ENCODE results near the gene BICD2. TPM values are rescaled to one million over a fixed set of nuclear protein-coding genes. Genes with fewer than 3 reads are reported as not detected.
"Not testable (repeated sequence)": the region's sequence is repeated elsewhere in the genome, so short reads cannot be mapped to it uniquely, and the experiment has no call there.

BICD2 gene
- total RNA-seq, 4 donors from 2014 or later: 15.7 to 29.3 (median 19.7) TPM

DNA sequence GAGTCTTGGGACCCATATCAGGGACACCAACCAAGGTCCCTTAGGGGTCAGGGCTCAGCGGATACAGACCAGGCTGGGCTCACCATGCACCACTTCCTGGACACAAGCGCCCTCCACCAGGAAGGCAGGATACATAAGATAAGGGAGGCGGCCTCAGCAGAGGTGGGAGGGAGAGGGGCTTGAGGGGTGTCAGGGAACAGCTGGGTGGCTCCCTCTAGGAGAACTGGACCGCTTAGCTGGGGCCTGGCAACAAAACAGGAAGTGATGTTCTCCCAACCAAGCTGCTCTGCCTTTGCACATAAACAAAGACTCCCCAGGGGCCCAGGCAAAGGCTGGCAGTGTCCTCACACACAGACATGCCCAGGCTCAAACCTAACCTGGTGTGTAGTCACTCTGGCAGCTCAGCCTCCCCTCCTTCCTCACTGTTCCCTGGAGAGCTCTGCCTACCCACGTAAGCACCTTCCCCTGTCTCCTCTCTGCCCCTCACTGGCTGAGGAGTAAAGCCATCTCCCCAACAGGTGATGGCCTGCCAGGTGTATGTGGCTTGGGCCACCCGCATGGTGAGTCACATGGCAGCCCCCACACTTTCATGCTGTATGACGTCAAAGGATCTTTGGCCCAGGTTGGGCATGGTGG, 5.8 kb upstream of the BICD2 start:
- H3K27ac ChIP-seq: no peak overlapping the region
- in situ Hi-C loops (cut with MboI; ENCODE audit: low pct_ligation_motif_present in 1 of 4, low pct_unique_long_range_greater_than_20kb in 1 of 4, low sequenced_read_pairs in 3 of 4): no loop called here
- WGBS, 2 donors (ENCODE audit: low coverage in 1 of 2): 66% methylated on average over 7 of the region's 7 CpGs; no CpG with 5 or more reads in 1 of the 2 donors
- intact Hi-C loops (cut with DNase I; ENCODE audit: low total_unique reads): no loop called here
- H3K36me3 ChIP-seq: no peaks in the 10 kb centered on the region
- peaks cover 2% of the 10 kb centered on the region for H3K27me3 ChIP-seq
- TF ChIP-seq POLR2A (IDR thresholded peaks at IDR 0.05) (no peak), POLR2AphosphoS5 (IDR thresholded peaks at IDR 0.05) (no peak), EP300 (IDR thresholded peaks at IDR 0.05; ENCODE audit: low read depth) (no peak)
- TF ChIP-seq, protein P1, sequence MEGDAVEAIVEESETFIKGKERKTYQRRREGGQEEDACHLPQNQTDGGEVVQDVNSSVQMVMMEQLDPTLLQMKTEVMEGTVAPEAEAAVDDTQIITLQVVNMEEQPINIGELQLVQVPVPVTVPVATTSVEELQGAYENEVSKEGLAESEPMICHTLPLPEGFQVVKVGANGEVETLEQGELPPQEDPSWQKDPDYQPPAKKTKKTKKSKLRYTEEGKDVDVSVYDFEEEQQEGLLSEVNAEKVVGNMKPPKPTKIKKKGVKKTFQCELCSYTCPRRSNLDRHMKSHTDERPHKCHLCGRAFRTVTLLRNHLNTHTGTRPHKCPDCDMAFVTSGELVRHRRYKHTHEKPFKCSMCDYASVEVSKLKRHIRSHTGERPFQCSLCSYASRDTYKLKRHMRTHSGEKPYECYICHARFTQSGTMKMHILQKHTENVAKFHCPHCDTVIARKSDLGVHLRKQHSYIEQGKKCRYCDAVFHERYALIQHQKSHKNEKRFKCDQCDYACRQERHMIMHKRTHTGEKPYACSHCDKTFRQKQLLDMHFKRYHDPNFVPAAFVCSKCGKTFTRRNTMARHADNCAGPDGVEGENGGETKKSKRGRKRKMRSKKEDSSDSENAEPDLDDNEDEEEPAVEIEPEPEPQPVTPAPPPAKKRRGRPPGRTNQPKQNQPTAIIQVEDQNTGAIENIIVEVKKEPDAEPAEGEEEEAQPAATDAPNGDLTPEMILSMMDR (IDR thresholded peaks at IDR 0.05): no peak
- H3K4me3 ChIP-seq: no peak overlapping the region
- H3K4me1 ChIP-seq: peaks cover 8 to 37% (median 22%) of the 10 kb centered on the region in 4 donors
- no peaks in the 10 kb centered on the region for H3K9me3 ChIP-seq
- DNase-seq: no peak

DNA sequence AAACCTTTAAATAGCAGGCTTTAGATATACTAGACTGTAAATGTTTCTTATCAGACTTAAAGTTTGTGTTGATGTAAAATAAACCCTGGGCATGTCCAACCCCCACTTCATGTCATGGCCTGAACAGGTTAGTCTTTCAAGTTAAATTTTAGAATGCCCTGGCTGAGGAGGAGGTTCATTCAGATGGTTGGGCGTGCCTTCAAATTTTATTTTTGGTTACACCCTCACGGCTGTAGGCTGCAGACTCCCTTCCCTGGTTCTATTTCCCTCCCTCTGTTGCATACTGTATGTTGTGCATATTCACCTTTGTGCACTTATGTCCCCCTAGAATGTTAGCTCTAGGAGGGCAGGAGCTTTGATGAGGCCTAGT, 5.3 kb upstream of the BICD2 start:
- no peak for DNase-seq
- WGBS, 2 donors (ENCODE audit: low coverage in 1 of 2): 41% methylated on average over 2 of the region's 2 CpGs; no CpG with 5 or more reads in 1 of the 2 donors
- Histone ChIP-seq H3K36me3 (no peaks in the 10 kb centered on the region), H3K27ac (no peak overlapping the region), H3K27me3 (peaks cover 2% of the 10 kb centered on the region), H3K4me1 (peaks cover 8 to 37% (median 22%) of the 10 kb centered on the region in 4 donors), H3K4me3 (no peak overlapping the region), H3K9me3 (no peaks in the 10 kb centered on the region)
- no peak for TF ChIP-seq POLR2A (IDR thresholded peaks at IDR 0.05)
- TF ChIP-seq, protein P1 (IDR thresholded peaks at IDR 0.05): no peak
- TF ChIP-seq EP300 (IDR thresholded peaks at IDR 0.05; ENCODE audit: low read depth): no peak
- no peak for TF ChIP-seq POLR2AphosphoS5 (IDR thresholded peaks at IDR 0.05)
- in situ Hi-C loops (cut with MboI; ENCODE audit: low pct_ligation_motif_present in 1 of 4, low pct_unique_long_range_greater_than_20kb in 1 of 4, low sequenced_read_pairs in 3 of 4): no loop called here
- intact Hi-C loops (cut with DNase I; ENCODE audit: low total_unique reads): loop anchor here (1.0 kb wide), 1 partner anchor 22 kb away; no protein-coding TSS in a partner anchor

DNA sequence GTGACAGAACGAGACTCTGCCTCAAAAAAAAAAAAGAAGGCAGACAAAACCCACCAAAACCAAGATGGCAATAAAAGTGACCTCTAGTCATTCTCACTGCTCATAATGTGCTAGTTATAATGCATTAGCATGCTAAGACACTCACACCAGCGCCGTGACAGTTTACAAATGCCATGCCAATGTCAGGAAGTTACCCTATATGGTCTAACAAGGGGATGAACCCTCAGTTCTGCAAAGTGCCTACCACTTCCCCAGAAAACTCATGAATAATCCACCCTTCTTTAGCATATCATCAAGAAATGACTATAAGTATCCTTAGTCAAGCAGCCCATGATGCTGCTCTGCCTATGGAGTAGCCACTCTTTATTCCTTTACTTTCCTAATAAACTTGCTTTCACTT, 4.7 kb upstream of the BICD2 start:
- peaks cover 2% of the 10 kb centered on the region for H3K27me3 ChIP-seq
- no peaks in the 10 kb centered on the region for H3K36me3 ChIP-seq
- intact Hi-C loops (cut with DNase I; ENCODE audit: low total_unique reads): loop anchor here (1.0 kb wide), 1 partner anchor 23 kb away; no protein-coding TSS in a partner anchor
- WGBS, 2 donors (ENCODE audit: low coverage in 1 of 2): 40 to 51% methylated on average over 2 to 3 of the region's 3 CpGs
- H3K4me3 ChIP-seq: no peak overlapping the region
- no peak for DNase-seq
- peaks cover 8 to 37% (median 22%) of the 10 kb centered on the region in 4 donors for H3K4me1 ChIP-seq
- H3K9me3 ChIP-seq: no peaks in the 10 kb centered on the region
- H3K27ac ChIP-seq: no peak overlapping the region
- TF ChIP-seq, protein P1 (IDR thresholded peaks at IDR 0.05): no peak
- TF ChIP-seq POLR2A (IDR thresholded peaks at IDR 0.05) (no peak), EP300 (IDR thresholded peaks at IDR 0.05; ENCODE audit: low read depth) (no peak), POLR2AphosphoS5 (IDR thresholded peaks at IDR 0.05) (no peak)
- in situ Hi-C loops (cut with MboI; ENCODE audit: low pct_ligation_motif_present in 1 of 4, low pct_unique_long_range_greater_than_20kb in 1 of 4, low sequenced_read_pairs in 3 of 4): no loop called here

GRCh38 chr9:92768816-92769215, 4.2 kb upstream of the BICD2 start:
- H3K27me3 ChIP-seq; in situ Hi-C loops (cut with MboI; ENCODE audit: low pct_ligation_motif_present in 1 of 4, low pct_unique_long_range_greater_than_20kb in 1 of 4, low sequenced_read_pairs in 3 of 4); H3K27ac ChIP-seq; H3K4me3 ChIP-seq; H3K9me3 ChIP-seq; H3K36me3 ChIP-seq: not testable (repeated sequence)
- WGBS, 2 donors (ENCODE audit: low coverage in 1 of 2): 64% methylated on average over 10 of the region's 10 CpGs; no CpG with 5 or more reads in 1 of the 2 donors
- intact Hi-C loops (cut with DNase I; ENCODE audit: low total_unique reads): loop anchor here (1.0 kb wide), 1 partner anchor 23 kb away; no protein-coding TSS in a partner anchor
- H3K4me1 ChIP-seq: peaks cover 8 to 37% (median 22%) of the 10 kb centered on the region in 4 donors
- DNase-seq: peak; percentile 32
